GM23338 (cell line): ENCODE measurements around the gene PDCD1. TPM values are rescaled to one million over a fixed set of nuclear protein-coding genes. Genes with fewer than 3 reads are reported as not detected.

Experiments used
- ATAC-seq: fragments of 200-7000 bp; cut with Tn5 transposase; 3 replicates; pipeline ENCODE4 v1.9.1; 2020
- DNase-seq: peaks from one replicate; pipeline ENCODE4 v3.0.0-alpha.2; 2015; ENCODE audit warnings: low spot score
- H2AFZ ChIP-seq: fragments of 200-600 bp; sonication (generic); 2 replicates; pipeline ENCODE4 v1.8.0; 2016; ENCODE audit warnings: antibody characterized with exemption, mild to moderate bottlenecking, moderate library complexity
- H3F3A ChIP-seq: fragments of 200-600 bp; sonication (generic); replicated peaks from 2 replicates; pipeline ENCODE4 v1.8.0; 2017; ENCODE audit warnings: antibody characterized with exemption, mixed run types, low read depth
- H3K27ac ChIP-seq: fragments of 200-600 bp; sonication (generic); 2 replicates; pipeline ENCODE4 v1.6.1; 2016; ENCODE audit warnings: low read depth
- H3K27me3 ChIP-seq: fragments of 200-600 bp; sonication (generic); 2 replicates; pipeline ENCODE4 v1.8.0; 2016; ENCODE audit warnings: mild to moderate bottlenecking, mixed run types, moderate library complexity; ENCODE audit not compliant: insufficient read depth
- H3K36me3 ChIP-seq: fragments of 200-600 bp; sonication (generic); 2 replicates; pipeline ENCODE4 v1.8.0; 2016; ENCODE audit warnings: mild to moderate bottlenecking; ENCODE audit not compliant: insufficient read depth
- H3K4me1 ChIP-seq: fragments of 200-600 bp; sonication (generic); 2 replicates; pipeline ENCODE4 v1.8.0; 2016; ENCODE audit warnings: mild to moderate bottlenecking, moderate library complexity; ENCODE audit not compliant: insufficient read depth
- H3K4me2 ChIP-seq: fragments of 200-600 bp; sonication (generic); 2 replicates; pipeline ENCODE4 v1.7.1; 2017; ENCODE audit warnings: mixed run types
- H3K4me3 ChIP-seq: fragments of 200-600 bp; sonication (generic); 2 replicates; pipeline ENCODE4 v1.6.1; 2016; ENCODE audit warnings: mixed run types
- H3K79me2 ChIP-seq: fragments of 200-600 bp; sonication (generic); replicated peaks from 2 replicates; pipeline ENCODE4 v1.8.0; 2017; ENCODE audit warnings: mild to moderate bottlenecking; ENCODE audit not compliant: insufficient read depth
- H3K9me2 ChIP-seq: fragments of 200-600 bp; sonication (generic); 2 replicates; pipeline ENCODE4 v1.8.0; 2017; ENCODE audit not compliant: insufficient read depth
- H4K20me1 ChIP-seq: fragments of 200-600 bp; sonication (generic); replicated peaks from 2 replicates; pipeline ENCODE4 v1.8.0; 2017; ENCODE audit warnings: mild to moderate bottlenecking; ENCODE audit not compliant: insufficient read depth
- H3K27ac Mint-ChIP-seq: 2 replicates; pipeline ENCODE4 v1.8.0; 2020; ENCODE audit warnings: inconsistent platforms, mild to moderate bottlenecking, moderate library complexity, mixed read lengths
- H3K27me3 Mint-ChIP-seq: 3 replicates; pipeline ENCODE4 v1.8.0; 2022; ENCODE audit warnings: low read depth, mild to moderate bottlenecking, moderate library complexity, mixed read lengths, inconsistent platforms; ENCODE audit not compliant: insufficient read depth, poor library complexity
- H3K36me3 Mint-ChIP-seq: 3 replicates; pipeline ENCODE4 v1.8.0; 2021; ENCODE audit warnings: low read depth, mild to moderate bottlenecking, inconsistent platforms, moderate library complexity, mixed read lengths
- H3K4me1 Mint-ChIP-seq: 3 replicates; pipeline ENCODE4 v1.8.0; 2020; ENCODE audit warnings: mild to moderate bottlenecking, inconsistent platforms, mixed read lengths
- H3K4me3 Mint-ChIP-seq: 3 replicates; pipeline ENCODE4 v1.8.0; 2021; ENCODE audit warnings: moderate library complexity, mild to moderate bottlenecking, inconsistent platforms, mixed read lengths
- H3K9me3 Mint-ChIP-seq: 3 replicates; pipeline ENCODE4 v1.8.0; 2020; ENCODE audit warnings: moderate library complexity, mild to moderate bottlenecking, inconsistent platforms, mixed read lengths
- CREB1 ChIP-seq: fragments of 250-450 bp; sonication (Bioruptor Pico); IDR thresholded peaks from 2 replicates; pipeline ENCODE4 v1.5.0; 2020; ENCODE audit warnings: low read depth, mild to moderate bottlenecking, moderate library complexity
- EZH2phosphoT487 ChIP-seq: fragments of 200-600 bp; sonication (generic); IDR thresholded peaks from one replicate; pipeline ENCODE4 v1.8.1; 2018; ENCODE audit warnings: antibody characterized with exemption; ENCODE audit not compliant: unreplicated experiment
- JUNB ChIP-seq: IDR thresholded peaks from one replicate; pipeline ENCODE4 v1.6.1; 2016; ENCODE audit warnings: antibody characterized with exemption; ENCODE audit not compliant: unreplicated experiment
- NANOG ChIP-seq: IDR thresholded peaks from 2 replicates; pipeline ENCODE4 v1.6.1; 2016; ENCODE audit warnings: antibody characterized with exemption, borderline replicate concordance
- STAT1 ChIP-seq: IDR thresholded peaks from one replicate; pipeline ENCODE4 v1.6.1; 2016; ENCODE audit warnings: antibody characterized with exemption; ENCODE audit not compliant: unreplicated experiment
- polyA plus RNA-seq: library from polyadenylated mRNA; unstranded; fragments of >200 nt; fragmentation: Nextera tagmentation; extraction: Ambion mirVana; gene quantifications from 2 replicates; pipeline ENCODE4 v1.2.1, GENCODE V29; 2016
- total RNA-seq: library from RNA; depleted of rRNA; stranded (reverse); fragments of >200 nt; shearing (Covaris generic); gene quantifications from 2 replicates; pipeline ENCODE4 v1.2.3, GENCODE V29; 2014
- TF ChIP-seq, protein P1 (sequence below): fragments of 250-450 bp; sonication (Bioruptor Pico); IDR thresholded peaks from 2 replicates; pipeline ENCODE4 v1.5.0; 2020; ENCODE audit warnings: mild to moderate bottlenecking, moderate library complexity
- TF ChIP-seq, protein P2 (sequence below): IDR thresholded peaks from 2 replicates; pipeline ENCODE4 v1.6.1; 2016; ENCODE audit warnings: antibody characterized with exemption

Gene PDCD1
- total and polyA plus RNA-seq, 2 experiments from 2014 or later, result 0.34 to 0.38 TPM

DNA sequence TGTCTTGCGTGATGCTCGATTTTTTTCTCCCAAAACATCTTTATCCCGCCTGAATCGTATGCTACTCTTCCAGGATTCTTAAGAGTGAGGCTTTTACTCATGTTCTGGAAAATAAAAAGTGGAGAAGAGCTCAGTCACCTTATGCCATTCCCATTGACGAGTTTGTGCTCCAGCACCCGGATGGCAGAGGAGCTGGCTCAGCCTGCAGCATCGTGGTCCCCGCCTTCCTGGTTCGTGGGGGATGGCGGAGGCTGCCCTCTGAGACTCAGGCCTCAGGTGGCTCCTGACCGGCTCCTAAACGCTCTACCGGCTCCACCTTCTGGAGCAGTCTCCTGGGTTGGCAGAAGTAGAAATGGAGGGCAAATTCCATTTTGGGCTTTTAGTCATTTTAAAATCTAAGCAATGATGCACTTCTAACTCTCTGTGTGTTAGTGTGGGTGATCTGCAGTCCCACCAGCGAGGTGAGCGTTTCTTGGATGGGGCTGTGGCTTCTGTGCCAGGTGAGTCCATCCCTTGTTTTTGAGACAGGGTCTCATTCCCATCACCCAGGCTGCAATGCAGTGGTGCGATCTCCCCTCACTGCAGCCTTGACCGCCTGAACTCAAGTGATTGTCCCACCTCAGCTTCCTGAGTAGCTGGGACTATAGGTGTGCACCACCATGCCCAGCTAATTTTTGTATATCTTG lies 38.7 kb upstream of the PDCD1 start (continued):
- TF ChIP-seq, protein P1, sequence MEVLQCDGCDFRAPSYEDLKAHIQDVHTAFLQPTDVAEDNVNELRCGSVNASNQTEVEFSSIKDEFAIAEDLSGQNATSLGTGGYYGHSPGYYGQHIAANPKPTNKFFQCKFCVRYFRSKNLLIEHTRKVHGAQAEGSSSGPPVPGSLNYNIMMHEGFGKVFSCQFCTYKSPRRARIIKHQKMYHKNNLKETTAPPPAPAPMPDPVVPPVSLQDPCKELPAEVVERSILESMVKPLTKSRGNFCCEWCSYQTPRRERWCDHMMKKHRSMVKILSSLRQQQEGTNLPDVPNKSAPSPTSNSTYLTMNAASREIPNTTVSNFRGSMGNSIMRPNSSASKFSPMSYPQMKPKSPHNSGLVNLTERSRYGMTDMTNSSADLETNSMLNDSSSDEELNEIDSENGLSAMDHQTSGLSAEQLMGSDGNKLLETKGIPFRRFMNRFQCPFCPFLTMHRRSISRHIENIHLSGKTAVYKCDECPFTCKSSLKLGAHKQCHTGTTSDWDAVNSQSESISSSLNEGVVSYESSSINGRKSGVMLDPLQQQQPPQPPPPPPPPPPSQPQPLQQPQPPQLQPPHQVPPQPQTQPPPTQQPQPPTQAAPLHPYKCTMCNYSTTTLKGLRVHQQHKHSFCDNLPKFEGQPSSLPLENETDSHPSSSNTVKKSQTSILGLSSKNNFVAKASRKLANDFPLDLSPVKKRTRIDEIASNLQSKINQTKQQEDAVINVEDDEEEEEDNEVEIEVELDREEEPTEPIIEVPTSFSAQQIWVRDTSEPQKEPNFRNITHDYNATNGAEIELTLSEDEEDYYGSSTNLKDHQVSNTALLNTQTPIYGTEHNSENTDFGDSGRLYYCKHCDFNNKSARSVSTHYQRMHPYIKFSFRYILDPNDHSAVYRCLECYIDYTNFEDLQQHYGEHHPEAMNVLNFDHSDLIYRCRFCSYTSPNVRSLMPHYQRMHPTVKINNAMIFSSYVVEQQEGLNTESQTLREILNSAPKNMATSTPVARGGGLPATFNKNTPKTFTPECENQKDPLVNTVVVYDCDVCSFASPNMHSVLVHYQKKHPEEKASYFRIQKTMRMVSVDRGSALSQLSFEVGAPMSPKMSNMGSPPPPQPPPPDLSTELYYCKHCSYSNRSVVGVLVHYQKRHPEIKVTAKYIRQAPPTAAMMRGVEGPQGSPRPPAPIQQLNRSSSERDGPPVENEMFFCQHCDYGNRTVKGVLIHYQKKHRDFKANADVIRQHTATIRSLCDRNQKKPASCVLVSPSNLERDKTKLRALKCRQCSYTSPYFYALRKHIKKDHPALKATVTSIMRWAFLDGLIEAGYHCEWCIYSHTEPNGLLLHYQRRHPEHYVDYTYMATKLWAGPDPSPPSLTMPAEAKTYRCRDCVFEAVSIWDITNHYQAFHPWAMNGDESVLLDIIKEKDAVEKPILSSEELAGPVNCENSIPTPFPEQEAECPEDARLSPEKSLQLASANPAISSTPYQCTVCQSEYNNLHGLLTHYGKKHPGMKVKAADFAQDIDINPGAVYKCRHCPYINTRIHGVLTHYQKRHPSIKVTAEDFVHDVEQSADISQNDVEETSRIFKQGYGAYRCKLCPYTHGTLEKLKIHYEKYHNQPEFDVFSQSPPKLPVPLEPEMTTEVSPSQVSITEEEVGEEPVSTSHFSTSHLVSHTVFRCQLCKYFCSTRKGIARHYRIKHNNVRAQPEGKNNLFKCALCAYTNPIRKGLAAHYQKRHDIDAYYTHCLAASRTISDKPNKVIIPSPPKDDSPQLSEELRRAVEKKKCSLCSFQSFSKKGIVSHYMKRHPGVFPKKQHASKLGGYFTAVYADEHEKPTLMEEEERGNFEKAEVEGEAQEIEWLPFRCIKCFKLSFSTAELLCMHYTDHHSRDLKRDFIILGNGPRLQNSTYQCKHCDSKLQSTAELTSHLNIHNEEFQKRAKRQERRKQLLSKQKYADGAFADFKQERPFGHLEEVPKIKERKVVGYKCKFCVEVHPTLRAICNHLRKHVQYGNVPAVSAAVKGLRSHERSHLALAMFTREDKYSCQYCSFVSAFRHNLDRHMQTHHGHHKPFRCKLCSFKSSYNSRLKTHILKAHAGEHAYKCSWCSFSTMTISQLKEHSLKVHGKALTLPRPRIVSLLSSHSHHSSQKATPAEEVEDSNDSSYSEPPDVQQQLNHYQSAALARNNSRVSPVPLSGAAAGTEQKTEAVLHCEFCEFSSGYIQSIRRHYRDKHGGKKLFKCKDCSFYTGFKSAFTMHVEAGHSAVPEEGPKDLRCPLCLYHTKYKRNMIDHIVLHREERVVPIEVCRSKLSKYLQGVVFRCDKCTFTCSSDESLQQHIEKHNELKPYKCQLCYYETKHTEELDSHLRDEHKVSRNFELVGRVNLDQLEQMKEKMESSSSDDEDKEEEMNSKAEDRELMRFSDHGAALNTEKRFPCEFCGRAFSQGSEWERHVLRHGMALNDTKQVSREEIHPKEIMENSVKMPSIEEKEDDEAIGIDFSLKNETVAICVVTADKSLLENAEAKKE, result no peak
- TF ChIP-seq STAT1 (no peak), NANOG (no peak), CREB1 (CRISPR knock-in tag) (no peak)
- TF ChIP-seq, protein P2, sequence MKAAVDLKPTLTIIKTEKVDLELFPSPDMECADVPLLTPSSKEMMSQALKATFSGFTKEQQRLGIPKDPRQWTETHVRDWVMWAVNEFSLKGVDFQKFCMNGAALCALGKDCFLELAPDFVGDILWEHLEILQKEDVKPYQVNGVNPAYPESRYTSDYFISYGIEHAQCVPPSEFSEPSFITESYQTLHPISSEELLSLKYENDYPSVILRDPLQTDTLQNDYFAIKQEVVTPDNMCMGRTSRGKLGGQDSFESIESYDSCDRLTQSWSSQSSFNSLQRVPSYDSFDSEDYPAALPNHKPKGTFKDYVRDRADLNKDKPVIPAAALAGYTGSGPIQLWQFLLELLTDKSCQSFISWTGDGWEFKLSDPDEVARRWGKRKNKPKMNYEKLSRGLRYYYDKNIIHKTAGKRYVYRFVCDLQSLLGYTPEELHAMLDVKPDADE, result no peak

DNA sequence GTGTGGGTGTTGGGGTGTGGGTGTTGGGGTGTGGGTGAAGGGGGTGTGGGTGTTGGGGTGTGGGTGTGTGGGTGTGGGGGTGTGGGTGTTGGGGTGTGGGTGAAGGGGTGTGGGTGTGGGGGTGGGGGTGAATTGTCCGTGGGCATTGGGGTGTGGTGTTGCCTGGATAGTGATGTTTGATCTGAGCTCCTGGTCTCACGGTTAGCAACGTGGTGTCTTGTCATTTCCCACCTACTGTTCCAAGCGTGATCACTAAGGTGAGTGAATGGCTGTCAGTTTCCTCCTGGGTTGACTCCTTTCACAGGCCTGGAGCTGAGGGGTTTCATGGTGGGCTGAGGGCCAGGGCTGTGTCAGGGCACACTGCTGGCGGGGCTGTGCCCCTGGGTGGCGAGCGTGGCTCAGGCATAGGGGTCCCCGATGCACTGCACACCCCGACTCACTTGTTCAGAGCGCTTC lies 38.1 kb upstream of the PDCD1 start:
- H3K4me3 ChIP-seq, result no peak overlapping the region
- H3K36me3 ChIP-seq, result no peaks in the 10 kb centered on the region
- H3K4me2 ChIP-seq, result no peak overlapping the region
- no peaks in the 10 kb centered on the region for H3K9me2 ChIP-seq
- Mint-ChIP-seq H3K36me3 (peaks cover 3% of the 10 kb centered on the region; the same call in 2 of the 3 replicates), H3K4me1 (peaks cover 23% of the 10 kb centered on the region), H3K9me3 (peaks cover 12% of the 10 kb centered on the region; the same call in 2 of the 3 replicates), H3K4me3 (no peak overlapping the region), H3K27ac (no peak overlapping the region), H3K27me3 (peaks cover 34% of the 10 kb centered on the region)
- no peaks in the 10 kb centered on the region; the same call in 1 of the 2 replicates for H4K20me1 ChIP-seq
- peaks cover 6% of the 10 kb centered on the region for H3F3A ChIP-seq
- no peak overlapping the region for H2AFZ ChIP-seq
- ATAC-seq (no peak), DNase-seq (no peak)
- H3K79me2 ChIP-seq, result no peaks in the 10 kb centered on the region
- H3K27me3 ChIP-seq, result no peaks in the 10 kb centered on the region
- H3K27ac ChIP-seq, result no peak overlapping the region
- peaks cover 12% of the 10 kb centered on the region; the same call in 1 of the 2 replicates for H3K4me1 ChIP-seq
- TF ChIP-seq, protein P1, result no peak
- TF ChIP-seq EZH2phosphoT487 (no peak), STAT1 (no peak), JUNB (no peak)
